Measurements from ENCODE around the gene DGKQ. TPM values are rescaled to one million over a fixed set of nuclear protein-coding genes. Genes with fewer than 3 reads are reported as not detected.

Gene DGKQ
- total and polyA plus RNA-seq, 7 donors = 2.2 to 3.9 (median 2.8) TPM

GRCh38 chr4:958696-959337, 14.6 kb downstream of the DGKQ start:
- H3K36me3 ChIP-seq (ENCODE audit: insufficient read depth in 1 of 2, low read depth in 1 of 2) = peaks cover 2 to 59% of the 10 kb centered on the region in 2 donors
- ATAC-seq (no peak), DNase-seq (peak in 1 of 2 donors; percentile 29)
- H3K9me3 ChIP-seq = no peaks in the 10 kb centered on the region
- 80 to 85% (median 83%) methylated on average over 17 of the region's 17 CpGs for WGBS, 3 donors
- H3K27ac ChIP-seq = no peak overlapping the region
- no peaks in the 10 kb centered on the region for H3K4me1 ChIP-seq
- no peaks in the 10 kb centered on the region for H3K27me3 ChIP-seq (ENCODE audit: insufficient read depth in 3 of 3, low read length in 2 of 3)
- no peak for TF ChIP-seq CTCF (IDR thresholded peaks at IDR 0.05)
- intact Hi-C loops (cut with DNase I) = no loop called here
- H3K4me3 ChIP-seq = no peak overlapping the region

- peaks cover 2 to 65% of the 10 kb centered on the region in 2 donors for H3K36me3 ChIP-seq (ENCODE audit: insufficient read depth in 1 of 2, low read depth in 1 of 2)
- ATAC-seq = no peak
These were observed 15.1 kb downstream of the DGKQ start for GRCh38 chr4:958314-958665.

GRCh38 chr4:957581-958313, 15.6 kb downstream of the DGKQ start:
- peak in 1 of 2 donors; percentile 39 for DNase-seq
- H3K27me3 ChIP-seq (ENCODE audit: insufficient read depth in 3 of 3, low read length in 2 of 3) = no peaks in the 10 kb centered on the region
- no peaks in the 10 kb centered on the region for H3K9me3 ChIP-seq
- no peak for ATAC-seq
- H3K27ac ChIP-seq = no peak overlapping the region
- peaks cover 2 to 64% of the 10 kb centered on the region in 2 donors for H3K36me3 ChIP-seq (ENCODE audit: insufficient read depth in 1 of 2, low read depth in 1 of 2)
- no peak for TF ChIP-seq CTCF (IDR thresholded peaks at IDR 0.05)
- no peaks in the 10 kb centered on the region for H3K4me1 ChIP-seq
- WGBS, 3 donors = 88 to 90% (median 89%) methylated on average over 40 to 45 of the region's 45 CpGs
- intact Hi-C loops (cut with DNase I) = no loop called here
- H3K4me3 ChIP-seq = no peak overlapping the region

More at GRCh38 chr4:958314-958665, 15.1 kb downstream of the DGKQ start:
- Histone ChIP-seq H3K4me1 (no peaks in the 10 kb centered on the region), H3K9me3 (no peaks in the 10 kb centered on the region), H3K4me3 (no peak overlapping the region), H3K27me3 (ENCODE audit: insufficient read depth in 3 of 3, low read length in 2 of 3) (no peaks in the 10 kb centered on the region), H3K27ac (no peak overlapping the region)
- peak in 1 of 2 donors; percentile 54 for DNase-seq
- intact Hi-C loops (cut with DNase I) = no loop called here
- WGBS, 3 donors = 90 to 93% (median 91%) methylated on average over 17 of the region's 17 CpGs
- TF ChIP-seq CTCF (IDR thresholded peaks at IDR 0.05) = no peak

GRCh38 chr4:957231-957580, 16.2 kb downstream of the DGKQ start:
- ATAC-seq = no peak
- Histone ChIP-seq H3K27me3 (ENCODE audit: insufficient read depth in 3 of 3, low read length in 2 of 3) (no peaks in the 10 kb centered on the region), H3K27ac (no peak overlapping the region), H3K36me3 (ENCODE audit: insufficient read depth in 1 of 2, low read depth in 1 of 2) (peaks cover 1 to 58% of the 10 kb centered on the region in 2 donors), H3K9me3 (no peaks in the 10 kb centered on the region), H3K4me3 (no peak overlapping the region), H3K4me1 (no peaks in the 10 kb centered on the region)
- WGBS, 3 donors = 72 to 76% (median 73%) methylated on average over 8 of the region's 8 CpGs
- intact Hi-C loops (cut with DNase I) = no loop called here
- TF ChIP-seq CTCF (IDR thresholded peaks at IDR 0.05) = no peak
- peak in 1 of 2 donors; percentile 31 for DNase-seq
